PC-9 (cell line): ENCODE data around the gene NIP7. TPM values are rescaled to one million over a fixed set of nuclear protein-coding genes. Genes with fewer than 3 reads are reported as not detected.

Source experiments
- BruUV-seq: library from RNA; stranded (reverse); fragments of 400-500 nt; replicated peaks from 2 replicates; lab custom pipeline; 2021; lab: Mats Ljungman, UMichigan
- CTCF ChIA-PET: fragments of 300-600 bp; sonication (Branson Sonifier 250); formaldehyde crosslinking; loops from one replicate; lab custom pipeline; 2022; ENCODE audit warnings: antibody characterized with exemption; lab: Charles Lee
- POLR2A ChIA-PET: fragments of 300-600 bp; sonication (Branson Sonifier 250); formaldehyde crosslinking; loops from one replicate; lab custom pipeline; 2022; ENCODE audit warnings: antibody characterized with exemption; ENCODE audit not compliant: unreplicated experiment; lab: Charles Lee
- DNase-seq, 2 experiments: peaks; one replicate each; pipeline versions ENCODE4 v3.0.0 to v3.0.0-alpha.2; 2015 to 2022; ENCODE audit warnings: mixed read lengths in 1 of 2
- H2AFZ ChIP-seq: fragments of 200-600 bp; sonication (generic); 2 replicates; pipeline ENCODE4 v1.8.1; 2017; ENCODE audit warnings: antibody characterized with exemption
- H3F3A ChIP-seq: fragments of 200-600 bp; sonication (generic); 2 replicates; pipeline ENCODE4 v1.8.1; 2017; ENCODE audit warnings: antibody characterized with exemption, mild to moderate bottlenecking, low read depth; ENCODE audit not compliant: insufficient read depth
- H3K27ac ChIP-seq: fragments of 200-600 bp; sonication (generic); 2 replicates; pipeline ENCODE4 v1.6.1; 2016; ENCODE audit warnings: mixed run types
- H3K27me3 ChIP-seq: fragments of 200-600 bp; sonication (generic); 2 replicates; pipeline ENCODE4 v1.6.1; 2016; ENCODE audit warnings: low read depth, mixed run types; ENCODE audit not compliant: insufficient read depth
- H3K36me3 ChIP-seq: fragments of 200-600 bp; sonication (generic); 2 replicates; pipeline ENCODE4 v1.6.1; 2016; ENCODE audit warnings: low read depth, mixed run types
- H3K4me1 ChIP-seq: fragments of 200-600 bp; sonication (generic); replicated peaks from 2 replicates; pipeline ENCODE4 v1.6.1; 2016; ENCODE audit warnings: mixed run types; ENCODE audit not compliant: insufficient read depth
- H3K4me2 ChIP-seq: fragments of 200-600 bp; sonication (generic); 2 replicates; pipeline ENCODE4 v1.6.1; 2017; ENCODE audit warnings: mixed run types
- H3K4me3 ChIP-seq: fragments of 200-600 bp; sonication (generic); 2 replicates; pipeline ENCODE4 v1.6.1; 2016; ENCODE audit warnings: mixed run types
- H3K79me2 ChIP-seq: fragments of 200-600 bp; sonication (generic); 2 replicates; pipeline ENCODE4 v1.6.1; 2017; ENCODE audit warnings: low read depth, mixed run types
- H3K9me2 ChIP-seq: fragments of 200-600 bp; sonication (generic); 2 replicates; pipeline ENCODE4 v1.8.1; 2017; ENCODE audit warnings: mild to moderate bottlenecking; ENCODE audit not compliant: insufficient read depth
- H3K9me3 ChIP-seq: fragments of 200-600 bp; sonication (generic); 2 replicates; pipeline ENCODE4 v1.8.1; 2016; ENCODE audit warnings: low read depth; ENCODE audit not compliant: insufficient read depth
- H4K20me1 ChIP-seq: fragments of 200-600 bp; sonication (generic); 2 replicates; pipeline ENCODE4 v1.8.1; 2017; ENCODE audit not compliant: insufficient read depth
- CTCF ChIP-seq: fragments of 200-600 bp; sonication (generic); conservative IDR thresholded peaks from 2 replicates; pipeline ENCODE4 v1.6.1; 2017; ENCODE audit warnings: mixed run types, antibody characterized with exemption, mild to moderate bottlenecking, moderate library complexity
- EZH2 ChIP-seq: fragments of 200-600 bp; sonication (generic); IDR thresholded peaks from 2 replicates; pipeline ENCODE4 v1.8.0; 2017; ENCODE audit warnings: antibody characterized with exemption, low read depth
- intact Hi-C: fragments of 100-400 bp; cut with micrococcal nuclease; formaldehyde crosslinking; loops from one replicate; pipeline ENCODE4 v1.10.0; 2022; ENCODE audit not compliant: unreplicated experiment
- total RNA-seq: library from RNA; stranded (reverse); gene quantifications from 2 replicates; pipeline ENCODE4 v1.2.3, GENCODE V29; 2021

Gene NIP7
- total RNA-seq, 1 experiment from 2014 or later = 23.6 TPM

- intact Hi-C loops = loop anchor here (1.0 to 10.0 kb wide), 2 partner anchors 10 to 435 kb away; partner anchors contain the start of genes COG8, NIP7 and WWP2
- Histone ChIP-seq H3K4me3 (peak overlapping the region; percentile 87), H4K20me1 (peaks cover 49% of the 10 kb centered on the region), H3K27ac (peak overlapping the region; percentile 64; the same call in 1 of the 2 replicates), H3K27me3 (no peaks in the 10 kb centered on the region), H3K9me3 (no peaks in the 10 kb centered on the region), H3K4me2 (peak overlapping the region; percentile 98), H3K4me1 (peaks cover 44% of the 10 kb centered on the region), H3K79me2 (peaks cover 54% of the 10 kb centered on the region), H3K9me2 (no peaks in the 10 kb centered on the region), H3K36me3 (peaks cover 29% of the 10 kb centered on the region), H3F3A (peaks cover 29% of the 10 kb centered on the region; the same call in 1 of the 2 replicates), H2AFZ (peak overlapping the region; percentile 65; the same call in 1 of the 2 replicates)
- BruUV-seq = TSS peak; percentile 21
- no peak for DNase-seq
- no peak for TF ChIP-seq CTCF
- no peak for TF ChIP-seq EZH2
- ChIA-PET POLR2A (interaction anchor here (0.6 to 0.7 kb wide), 2 partner anchors 9 to 1150 kb away, joined by 4 to 6 read pairs; no protein-coding TSS in a partner anchor), CTCF (interaction anchor here (0.6 kb wide), 1 partner anchor 24 kb away, joined by 4 read pairs; no protein-coding TSS in a partner anchor)
Measured at GRCh38 chr16:69329369-69330285, 9.9 kb upstream of the NIP7 start.

GRCh38 chr16:69330286-69331109 is 9.1 kb upstream of the NIP7 start, which contains the start of gene PDF:
PDF (minus strand) TSS chr16:69330588; CDS start chr16:69330570, 18 bp downstream.
- no peaks in the 10 kb centered on the region for H3K27me3 ChIP-seq
- POLR2A ChIA-PET = interaction anchor here (0.6 kb wide), 1 partner anchor 406 kb away, joined by 10 read pairs; no protein-coding TSS in a partner anchor
- peaks cover 44% of the 10 kb centered on the region for H3K4me1 ChIP-seq
- peak within 1 kb of the TSS; percentile 87 for H3K4me3 ChIP-seq
- intact Hi-C loops = loop anchor here (1.0 to 10.0 kb wide), 2 partner anchors 9 to 434 kb away; partner anchors contain the start of genes COG8, NIP7 and WWP2
- TF ChIP-seq EZH2 (no peak), CTCF (no peak)
- H3F3A ChIP-seq = peaks cover 28% of the 10 kb centered on the region; the same call in 1 of the 2 replicates
- CTCF ChIA-PET = interaction anchor here (0.6 kb wide), 1 partner anchor 25 kb away, joined by 4 read pairs; no protein-coding TSS in a partner anchor
- H3K36me3 ChIP-seq = peaks cover 36% of the 10 kb centered on the region
- peaks cover 41% of the 10 kb centered on the region for H4K20me1 ChIP-seq
- peak within 1 kb of the TSS; percentile 64 for H3K27ac ChIP-seq
- H2AFZ ChIP-seq = peak within 1 kb of the TSS; percentile 88
- H3K9me3 ChIP-seq = no peaks in the 10 kb centered on the region
- H3K9me2 ChIP-seq = no peaks in the 10 kb centered on the region
- peaks cover 45% of the 10 kb centered on the region for H3K79me2 ChIP-seq
- TSS peak; percentile 82 for BruUV-seq
- DNase-seq = peak; percentile 85 to 94
- H3K4me2 ChIP-seq = peak within 1 kb of the TSS; percentile 98
